Astrocyte (in vitro differentiated cells and primary cell): ENCODE results near the gene VASN.

Source experiments
- CTCF ChIP-seq: IDR thresholded peaks from 2 replicates; pipeline ENCODE4 v1.5.1; 2011; ENCODE audit warnings: low read depth, mild to moderate bottlenecking, inconsistent platforms, low read length, moderate library complexity; ENCODE audit not compliant: insufficient read depth
- EZH2 ChIP-seq: IDR thresholded peaks from 2 replicates; pipeline ENCODE4 v1.6.1; 2012; ENCODE audit warnings: mild to moderate bottlenecking, low read length, inconsistent platforms; ENCODE audit not compliant: insufficient read depth

GRCh38 chr16:4385066-4385788, 13.6 kb downstream of the VASN start:
- TF ChIP-seq CTCF (no peak), EZH2 (no peak)
